HG03139 (cell line): ENCODE measurements around the gene FDXACB1.
"Not testable (repeated sequence)": the region's sequence is repeated elsewhere in the genome, so short reads cannot be mapped to it uniquely, and the experiment has no call there.

Experiments
- ATAC-seq: cut with Tn5 transposase; IDR thresholded peaks from one replicate; pipeline ENCODE4 v1.9.1; 2021; ENCODE audit not compliant: unreplicated experiment

Gene FDXACB1

DNA sequence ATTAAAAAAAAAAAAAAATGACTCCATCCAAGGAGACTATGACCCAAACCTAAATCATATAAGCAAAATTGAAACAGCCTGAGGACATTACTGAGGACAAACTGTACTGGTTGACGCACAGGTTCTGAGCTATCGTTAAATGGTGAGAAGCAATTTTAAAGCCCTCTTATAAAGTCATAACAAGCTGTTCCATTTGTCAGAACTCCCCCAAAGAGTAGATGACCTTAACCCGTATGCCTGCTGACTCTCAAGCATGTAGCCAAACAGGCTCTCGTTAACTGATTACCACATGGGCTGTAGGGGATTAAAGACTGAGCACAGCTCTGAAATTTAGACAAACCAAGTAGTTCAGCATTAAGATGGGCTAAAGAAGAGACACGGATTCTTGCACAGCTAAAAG is 30.4 kb upstream of the FDXACB1 start:
- no peak for ATAC-seq

DNA sequence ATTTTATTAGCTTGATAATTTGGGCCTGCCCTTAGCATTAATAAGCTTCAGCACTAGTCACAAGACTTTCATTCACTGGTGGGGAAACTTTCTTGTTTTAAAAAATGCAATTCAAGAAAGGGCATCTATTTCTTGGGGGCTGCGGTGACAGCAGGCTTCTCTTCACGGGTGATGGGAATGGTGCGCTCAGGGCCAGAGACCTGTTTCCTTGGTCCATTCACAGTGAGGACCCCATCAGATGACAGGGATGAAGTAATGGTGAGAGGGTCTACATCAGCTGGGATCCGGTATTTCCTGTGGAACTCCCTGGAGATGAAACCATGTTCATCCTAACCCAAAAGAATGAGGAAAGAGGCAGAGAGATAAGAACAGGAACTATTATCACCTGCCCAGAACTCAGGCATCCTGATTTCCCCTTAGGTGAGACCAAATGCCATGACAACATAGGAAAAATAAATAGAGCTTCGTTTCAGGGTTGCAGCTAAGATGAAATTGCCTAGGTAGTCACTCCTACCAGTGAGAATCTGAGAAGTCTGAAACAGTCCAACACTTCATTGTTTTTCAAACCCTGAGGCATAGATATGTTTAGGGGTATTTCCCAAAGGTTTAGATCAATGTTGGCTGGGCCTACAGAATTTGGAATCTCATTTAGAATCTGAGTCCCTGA is 29.8 kb upstream of the FDXACB1 start:
- no peak for ATAC-seq

DNA sequence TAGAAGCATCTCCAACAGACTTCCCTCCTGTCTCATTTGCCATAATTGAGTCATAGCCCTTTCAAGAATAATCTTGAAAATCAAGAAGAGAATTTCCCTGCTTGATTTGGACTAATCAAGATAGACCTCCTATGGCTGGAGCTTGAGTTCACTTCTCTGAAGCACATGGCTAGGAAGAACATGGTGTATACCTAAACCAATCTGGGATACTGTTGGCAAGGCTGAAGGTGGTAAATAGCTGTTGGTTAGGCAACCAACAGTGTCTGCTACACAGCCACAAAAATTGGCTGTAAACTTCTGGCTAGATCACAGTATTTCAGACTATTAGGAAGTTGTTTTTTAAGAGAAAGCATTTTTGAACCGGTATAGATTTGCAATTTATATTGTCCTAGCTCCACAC is 27.7 kb upstream of the FDXACB1 start:
- no peak for ATAC-seq

DNA sequence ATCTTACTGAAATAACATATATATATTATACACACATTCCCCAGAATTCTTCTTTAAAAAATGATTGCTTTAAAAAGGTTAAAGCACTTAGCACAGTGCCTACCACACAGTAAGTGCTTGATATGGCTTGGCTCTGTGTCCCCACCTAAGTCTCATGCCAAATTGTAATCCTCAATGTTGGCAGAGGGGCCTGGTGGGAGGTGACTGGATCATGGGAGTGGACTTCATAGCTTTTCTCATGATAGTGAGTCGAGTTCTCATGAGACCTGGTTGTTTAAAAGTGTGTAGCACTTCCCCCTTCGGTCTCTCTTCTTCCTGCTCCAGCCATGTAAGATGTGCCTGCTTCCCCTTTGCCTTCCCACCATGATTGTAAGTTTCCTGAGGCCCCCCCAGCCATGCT is 26.4 kb upstream of the FDXACB1 start:
- no peak for ATAC-seq

DNA sequence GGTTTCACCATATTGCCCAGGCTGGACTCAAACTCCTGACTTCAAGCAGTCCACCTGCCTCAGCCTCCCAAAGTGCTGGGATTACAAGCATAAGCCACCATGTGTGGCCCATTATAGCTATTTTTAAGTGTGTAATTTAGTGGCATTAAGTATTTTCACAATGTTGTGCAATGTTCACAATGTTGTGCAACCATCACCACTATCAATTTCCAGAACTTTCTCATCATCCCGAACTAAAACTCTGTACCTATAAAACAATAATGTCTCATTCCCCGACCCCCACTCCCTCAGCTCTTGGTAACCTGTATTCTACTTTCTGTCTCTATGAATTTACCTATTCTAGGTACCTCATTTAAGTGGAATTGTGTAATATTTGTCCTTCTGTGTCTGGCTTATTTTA is 7.9 kb upstream of the FDXACB1 start:
- no peak for ATAC-seq

DNA sequence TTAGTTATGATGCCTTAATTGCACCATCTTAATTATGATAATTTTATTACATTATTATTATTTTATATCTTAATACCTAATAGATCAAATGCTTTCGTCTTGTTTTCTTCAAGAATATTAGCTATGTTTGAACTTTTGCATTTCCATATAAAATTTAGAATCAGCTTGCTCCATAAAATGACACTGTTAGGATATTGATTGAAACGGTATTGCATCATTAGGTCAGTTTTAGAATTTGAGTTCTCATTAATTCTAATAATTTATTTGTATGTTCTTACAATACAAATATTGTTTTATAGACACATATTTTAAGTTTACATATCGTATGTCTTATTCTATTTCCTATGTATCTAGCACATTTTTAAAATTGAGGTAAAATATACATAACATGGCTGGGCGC is 7.1 kb upstream of the FDXACB1 start:
- no peak for ATAC-seq

DNA sequence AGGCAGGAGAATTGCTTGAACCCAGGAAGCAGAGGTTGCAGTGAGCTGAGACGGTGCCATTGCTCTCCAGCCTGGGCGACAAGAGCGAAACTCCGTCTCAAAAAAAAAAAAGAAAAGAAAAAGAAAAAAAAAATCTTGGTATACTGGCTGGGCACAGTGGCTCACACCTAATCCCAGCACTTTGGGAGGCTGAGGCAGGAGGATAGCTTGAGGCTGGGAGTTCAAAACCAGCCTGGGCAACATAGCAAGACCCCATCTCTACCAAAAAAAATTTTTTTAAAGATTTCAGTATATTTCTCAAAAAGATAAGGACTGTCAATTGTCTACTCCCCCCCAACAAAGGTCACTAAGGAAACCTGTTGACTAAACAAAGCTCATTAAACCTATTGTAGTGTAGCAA is 6.1 kb upstream of the FDXACB1 start:
- ATAC-seq: not testable (repeated sequence)

DNA sequence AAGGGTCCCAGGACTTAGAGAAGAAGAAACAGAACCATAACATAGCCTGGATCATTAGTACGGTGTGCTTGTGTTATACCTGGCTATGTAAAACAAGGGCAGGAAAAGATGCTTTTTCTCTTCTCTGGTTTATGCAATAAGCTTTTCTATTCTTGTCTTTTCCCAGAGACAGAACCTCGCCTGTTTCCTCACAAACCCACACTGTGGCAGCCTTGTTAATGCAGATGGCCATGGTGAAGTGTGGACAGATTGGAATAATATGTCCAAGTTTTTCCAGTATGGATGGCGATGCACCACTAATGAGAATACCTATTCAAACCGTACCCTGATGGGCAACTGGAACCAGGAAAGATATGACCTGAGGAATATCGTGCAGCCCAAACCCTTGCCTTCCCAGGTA is 3.2 kb upstream of the FDXACB1 start:
- ATAC-seq: no peak

DNA sequence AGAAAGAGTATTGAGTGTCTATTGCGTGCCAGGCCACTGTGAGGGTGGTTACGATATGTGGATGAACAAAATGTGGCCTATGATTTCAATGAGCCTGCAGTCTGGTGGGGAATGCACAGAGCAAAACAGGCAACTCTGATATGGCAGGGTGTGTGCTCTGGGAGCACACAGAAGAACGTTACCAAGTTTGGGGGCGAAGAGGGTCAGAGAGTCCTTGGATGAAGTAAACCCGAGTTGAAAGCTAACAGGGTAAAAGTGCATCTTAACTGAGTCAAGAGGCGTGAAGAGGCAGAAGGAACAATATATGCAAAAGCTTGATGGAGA is 634 bp upstream of the FDXACB1 start:
- ATAC-seq: no peak

DNA sequence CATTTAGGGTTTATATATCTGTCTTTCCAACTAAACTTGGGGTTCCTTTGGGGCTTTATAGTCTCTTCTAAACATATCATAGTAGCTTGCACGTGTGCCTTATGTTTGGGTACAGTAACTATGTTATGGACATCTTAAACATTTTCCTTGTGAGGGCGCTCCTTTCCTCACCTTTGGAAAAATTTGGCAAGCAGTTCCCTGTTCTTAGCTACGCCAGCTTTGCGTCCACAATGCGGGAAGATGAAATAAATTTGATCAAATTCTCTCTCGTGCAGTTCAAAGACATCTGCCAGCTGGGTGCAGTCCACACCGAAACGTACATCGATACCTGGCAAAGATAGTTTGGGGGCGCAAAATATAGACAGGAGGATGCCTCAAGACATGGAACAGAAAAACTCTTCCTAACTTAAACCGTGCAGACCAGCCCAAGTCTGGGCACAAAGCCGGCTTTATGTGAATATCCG is 548 bp downstream of the FDXACB1 start:
- ATAC-seq: peak; percentile 5

DNA sequence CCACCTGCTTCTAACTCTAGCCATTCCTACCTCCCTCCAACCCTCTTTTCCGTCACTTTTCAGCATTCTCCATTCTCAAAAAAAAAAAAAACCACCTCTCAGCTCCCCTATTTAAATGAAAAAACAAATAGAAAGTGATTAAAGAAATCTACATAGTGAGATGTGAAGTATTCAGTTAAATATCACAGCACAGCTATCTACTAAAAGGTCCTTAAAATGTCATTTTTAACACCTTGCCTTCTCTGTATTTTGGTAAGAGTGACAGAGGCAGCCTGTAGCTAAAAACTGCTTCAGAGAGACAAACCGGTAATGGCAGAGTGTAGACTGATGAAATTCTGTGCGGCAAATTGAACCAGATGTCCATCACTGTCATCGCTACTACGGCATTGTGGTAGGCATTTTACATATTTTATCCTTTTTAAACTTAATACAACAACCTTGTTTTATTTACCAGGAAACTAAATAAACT is 7.2 kb downstream of the FDXACB1 start:
- ATAC-seq: no peak

DNA sequence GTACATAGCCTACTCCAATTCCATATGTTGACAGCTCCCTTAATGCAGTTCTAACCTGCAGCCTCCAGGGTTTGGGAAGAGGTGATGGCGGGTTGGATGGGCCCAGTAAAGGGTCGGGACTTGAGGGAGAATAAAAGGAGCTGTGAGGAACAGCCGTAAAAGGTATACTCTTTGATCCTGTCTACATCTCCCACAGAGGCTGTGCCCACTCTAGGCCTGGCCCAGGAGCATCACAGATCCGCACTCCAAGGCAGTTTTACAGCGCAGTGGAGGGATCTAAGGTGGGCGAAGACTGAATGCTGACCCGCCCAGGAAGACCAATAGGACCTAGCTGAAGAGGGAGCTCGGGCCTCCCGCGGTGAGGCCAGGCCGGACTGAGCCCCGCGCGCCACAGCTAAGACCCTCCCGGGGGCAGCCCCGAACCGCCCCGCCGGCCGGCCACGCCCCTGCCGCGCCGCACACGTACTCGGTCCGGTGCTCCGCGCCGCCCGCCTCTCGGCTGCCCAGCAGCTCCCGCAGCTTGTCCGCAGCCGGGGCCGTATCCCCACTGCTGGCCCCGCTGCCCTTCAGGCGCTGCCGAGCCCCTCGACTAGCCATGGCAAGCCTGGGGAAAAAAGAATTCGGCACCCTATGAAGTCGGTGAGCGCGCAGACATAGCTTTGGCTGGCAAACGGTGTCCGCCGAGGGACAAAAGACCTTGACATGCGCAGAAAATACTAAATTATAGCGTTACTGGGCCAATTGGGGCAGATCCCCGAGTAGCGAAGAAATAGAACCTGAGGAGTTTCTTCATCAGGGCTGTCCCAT is 7.9 kb downstream of the FDXACB1 start, which contains the start of gene ALG9:
TSS of gene ALG9 (minus strand) at position 696 of the 807 bp plus-strand sequence. CDS start at position 597, 99 bp downstream.
- ATAC-seq: peak; percentile 87

DNA sequence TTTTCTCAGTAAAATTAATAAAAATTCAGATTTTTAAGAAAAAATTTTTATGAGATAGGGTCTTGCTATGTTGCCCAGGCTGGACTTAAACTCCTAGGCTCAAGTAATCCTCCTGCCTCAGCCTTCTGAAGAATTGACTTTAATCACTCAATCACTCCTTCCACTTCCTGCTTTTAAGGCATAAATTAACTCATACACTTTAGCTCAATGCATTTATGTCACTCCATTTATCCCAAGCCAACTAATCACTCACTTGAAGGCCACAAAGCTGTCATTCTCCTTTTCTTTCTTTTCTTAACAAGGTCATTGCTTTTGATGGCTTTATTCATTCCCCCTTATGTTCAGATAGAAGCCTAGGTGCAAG is 8.5 kb downstream of the FDXACB1 start:
- no peak for ATAC-seq

DNA sequence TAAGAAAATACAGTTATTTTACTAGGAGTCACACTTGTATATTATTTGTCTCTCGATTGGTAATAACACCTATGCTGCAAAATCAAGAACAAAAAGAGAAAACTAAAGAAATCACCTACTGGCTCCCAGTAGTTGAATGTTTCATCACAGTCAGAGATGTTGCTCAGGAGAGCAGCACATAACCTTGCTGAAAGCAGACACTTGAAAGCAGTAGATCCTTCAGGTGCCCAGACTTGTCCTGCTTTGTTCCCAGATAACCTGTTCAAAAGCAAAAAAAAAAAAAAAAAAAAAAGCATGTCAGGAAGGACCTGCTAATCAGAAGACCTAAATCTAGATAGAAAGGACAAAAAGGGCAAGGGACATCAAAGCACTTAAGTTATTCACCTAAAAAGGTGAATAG is 8.9 kb downstream of the FDXACB1 start:
- no peak for ATAC-seq

DNA sequence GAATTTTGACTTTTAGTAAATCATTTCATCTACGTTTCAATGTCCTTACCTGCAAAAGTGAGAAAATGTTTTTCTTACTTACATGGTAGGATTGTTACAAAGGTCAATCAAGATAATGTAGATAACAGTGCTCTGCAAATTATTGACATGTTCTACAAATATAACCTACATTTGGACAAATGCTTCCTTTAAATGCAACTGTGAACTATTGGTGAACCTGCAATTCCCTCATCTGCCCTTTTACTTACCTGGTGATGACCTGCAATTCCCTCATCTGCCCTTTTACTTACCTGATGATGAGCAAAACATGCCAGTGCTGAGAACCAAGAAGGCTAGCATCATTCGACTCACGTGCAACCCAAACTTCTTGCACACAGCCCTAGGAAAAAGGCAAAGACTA is 18.7 kb downstream of the FDXACB1 start:
- no peak for ATAC-seq

DNA sequence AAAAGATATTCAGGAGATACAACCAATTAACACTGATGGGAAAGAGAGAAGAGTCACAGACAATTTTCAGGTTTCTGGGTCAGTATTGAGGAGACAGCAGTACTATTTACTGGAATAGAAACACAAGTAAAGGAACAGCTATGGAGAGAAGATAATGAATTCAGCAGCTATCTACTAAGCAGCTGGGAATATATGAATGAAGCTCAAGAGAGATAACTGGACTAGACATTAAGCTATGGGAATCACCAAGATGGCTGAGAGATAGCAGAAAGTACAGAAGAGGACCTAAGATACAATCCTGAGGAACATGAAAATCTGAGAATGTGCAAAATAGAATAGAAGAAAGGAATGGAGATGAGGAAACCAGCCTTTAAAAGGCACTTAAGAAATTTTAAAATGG is 23.5 kb downstream of the FDXACB1 start:
- no peak for ATAC-seq

DNA sequence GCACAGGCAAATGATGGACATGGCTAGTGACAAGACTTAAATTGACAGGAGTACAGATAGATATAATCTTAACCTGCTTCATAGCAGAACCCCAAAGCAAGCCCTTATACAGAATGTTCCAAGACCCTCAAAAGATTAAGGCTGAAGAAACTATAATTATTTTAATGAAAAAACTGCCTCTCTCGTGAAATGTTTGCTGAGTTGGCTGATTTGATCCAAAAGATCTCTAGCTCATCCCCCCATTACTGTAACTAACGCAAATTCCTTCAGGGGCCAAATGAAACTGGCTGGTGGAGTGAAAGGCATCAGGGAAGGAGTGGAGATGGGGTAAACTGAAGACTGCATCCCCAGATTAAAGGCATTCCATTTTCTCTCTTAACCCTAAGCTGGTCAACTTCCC is 26.9 kb downstream of the FDXACB1 start:
- ATAC-seq: no peak

DNA sequence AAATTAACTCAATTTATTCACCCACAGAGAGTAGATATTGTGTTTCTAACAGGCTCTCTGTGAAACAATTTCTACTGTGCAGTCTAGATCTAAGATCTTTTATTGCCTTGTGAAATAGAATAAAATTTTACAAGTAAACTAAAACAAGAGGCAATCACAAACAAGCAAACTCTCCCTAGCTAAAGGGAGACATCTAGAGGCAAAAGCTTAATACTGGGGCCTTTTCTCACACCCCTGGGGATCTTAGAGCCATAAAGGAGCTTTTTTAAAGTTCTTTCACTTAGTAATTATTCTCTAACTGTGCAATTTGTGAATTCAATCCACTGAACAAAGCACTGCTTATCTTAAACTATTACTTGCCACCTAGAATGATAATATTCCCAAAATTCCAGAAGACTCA is 27.3 kb downstream of the FDXACB1 start:
- no peak for ATAC-seq

DNA sequence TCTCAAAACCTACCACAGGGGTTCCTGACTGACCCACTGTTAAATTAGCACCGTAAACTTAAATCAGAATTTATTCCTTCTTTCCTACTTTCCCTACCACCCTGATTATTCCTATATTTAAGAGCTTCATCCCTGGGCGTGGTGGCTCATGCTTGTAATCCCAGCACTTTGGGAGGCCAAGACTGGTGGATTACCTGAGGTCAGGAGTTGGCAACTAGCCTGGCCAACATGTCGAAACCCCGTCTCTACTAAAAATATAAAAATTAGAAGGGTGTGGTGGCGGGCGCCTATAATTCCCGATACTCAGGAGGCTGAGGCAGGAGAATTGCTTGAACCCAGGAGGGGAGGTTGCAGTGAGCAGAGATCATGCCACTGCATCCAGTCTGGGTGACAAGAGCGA is 27.9 kb downstream of the FDXACB1 start:
- no peak for ATAC-seq

DNA sequence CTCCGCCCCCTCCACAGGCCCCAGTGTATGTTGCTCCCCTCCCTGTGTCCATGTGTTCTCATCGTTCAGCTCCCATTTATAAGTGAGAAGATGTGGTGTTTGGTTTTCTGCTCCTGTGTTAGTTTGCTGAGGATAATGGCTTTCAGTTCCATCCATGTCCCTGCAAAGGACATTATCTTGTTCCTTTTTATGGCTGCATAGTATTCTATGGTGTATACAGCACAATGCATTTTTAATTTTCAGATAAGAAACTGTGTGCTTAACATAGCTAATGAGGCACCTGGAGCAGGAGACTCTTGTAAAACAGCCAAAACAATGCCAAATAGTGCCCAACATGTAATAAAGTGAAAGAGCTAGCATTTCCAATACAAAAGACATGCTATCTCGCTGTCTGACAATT is 29.3 kb downstream of the FDXACB1 start:
- no peak for ATAC-seq

DNA sequence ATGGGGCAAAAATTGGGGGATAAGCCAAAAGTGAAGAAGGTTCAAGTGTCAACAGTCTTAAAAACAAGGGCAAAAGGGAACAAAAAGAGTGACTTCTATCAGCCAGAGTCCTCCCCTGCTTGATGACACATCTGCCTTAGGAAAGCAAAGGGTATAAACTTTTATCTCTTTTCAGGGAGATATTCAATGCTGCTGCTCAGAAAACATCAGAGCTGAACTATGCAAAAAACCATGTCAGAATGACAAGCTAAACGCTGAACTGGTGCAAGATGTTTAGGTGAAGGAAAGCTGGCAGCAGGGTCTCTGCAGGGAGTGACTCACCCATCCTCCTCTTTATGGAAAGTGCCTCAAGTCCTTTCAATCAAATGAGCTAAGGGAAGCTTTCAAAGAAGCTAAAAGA is 32.3 kb downstream of the FDXACB1 start:
- no peak for ATAC-seq

DNA sequence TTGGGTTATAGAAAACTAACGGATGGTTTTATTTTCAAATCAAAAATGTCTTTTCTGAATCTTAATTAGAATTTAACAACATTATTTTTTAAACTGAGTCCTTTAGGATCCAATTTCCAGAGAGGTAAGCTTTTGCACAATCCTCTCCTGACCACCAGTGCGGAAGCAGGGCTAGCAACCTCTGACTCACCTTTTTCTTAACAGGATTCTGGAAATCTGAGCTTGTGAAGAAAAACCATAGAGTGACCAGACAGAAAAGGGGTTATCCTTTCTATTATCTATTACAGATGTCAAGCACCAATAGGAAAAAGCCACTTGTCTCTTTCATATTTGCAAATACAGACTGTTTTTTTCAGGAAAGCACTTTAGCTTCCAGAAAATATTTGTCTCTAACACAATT is 32.9 kb downstream of the FDXACB1 start:
- ATAC-seq: no peak
